Progenitor cell of endocrine pancreas (in vitro differentiated cells): ENCODE data around the gene NBEAL2. TPM values are rescaled to one million over a fixed set of nuclear protein-coding genes. Genes with fewer than 3 reads are reported as not detected.

Experiments
- DNase-seq: peaks from one replicate; pipeline ENCODE4 v3.0.0; 2021; ENCODE audit warnings: low spot score; ENCODE audit not compliant: unreplicated experiment
- H3K27ac Mint-ChIP-seq: 2 replicates; pipeline ENCODE4 v1.8.0; 2021; ENCODE audit warnings: mild to moderate bottlenecking, moderate library complexity, mixed read lengths
- H3K27me3 Mint-ChIP-seq: 2 replicates; pipeline ENCODE4 v1.8.0; 2021; ENCODE audit warnings: mixed read lengths
- H3K36me3 Mint-ChIP-seq: 2 replicates; pipeline ENCODE4 v1.8.0; 2022; ENCODE audit warnings: mixed read lengths; ENCODE audit not compliant: insufficient read depth
- H3K4me1 Mint-ChIP-seq: 2 replicates; pipeline ENCODE4 v1.8.0; 2021; ENCODE audit warnings: low read depth, mixed read lengths
- H3K4me3 Mint-ChIP-seq: 2 replicates; pipeline ENCODE4 v1.8.0; 2021; ENCODE audit warnings: low read depth, mild to moderate bottlenecking, moderate library complexity, mixed read lengths
- H3K9me3 Mint-ChIP-seq: 2 replicates; pipeline ENCODE4 v1.8.0; 2021; ENCODE audit warnings: low read depth, mixed read lengths
- total RNA-seq: library from RNA; stranded (reverse); gene quantifications from 2 replicates; pipeline ENCODE4 v1.2.1, GENCODE V29; 2021
- TF ChIP-seq, protein P1 (sequence below): fragments of 200-600 bp; sonication (generic); IDR thresholded peaks from one replicate; pipeline ENCODE4 v1.5.0; 2021; ENCODE audit warnings: antibody characterized with exemption, mild to moderate bottlenecking; ENCODE audit not compliant: unreplicated experiment

NBEAL2 gene
- total RNA-seq, 1 donor from 2014 or later = 320 TPM

DNA sequence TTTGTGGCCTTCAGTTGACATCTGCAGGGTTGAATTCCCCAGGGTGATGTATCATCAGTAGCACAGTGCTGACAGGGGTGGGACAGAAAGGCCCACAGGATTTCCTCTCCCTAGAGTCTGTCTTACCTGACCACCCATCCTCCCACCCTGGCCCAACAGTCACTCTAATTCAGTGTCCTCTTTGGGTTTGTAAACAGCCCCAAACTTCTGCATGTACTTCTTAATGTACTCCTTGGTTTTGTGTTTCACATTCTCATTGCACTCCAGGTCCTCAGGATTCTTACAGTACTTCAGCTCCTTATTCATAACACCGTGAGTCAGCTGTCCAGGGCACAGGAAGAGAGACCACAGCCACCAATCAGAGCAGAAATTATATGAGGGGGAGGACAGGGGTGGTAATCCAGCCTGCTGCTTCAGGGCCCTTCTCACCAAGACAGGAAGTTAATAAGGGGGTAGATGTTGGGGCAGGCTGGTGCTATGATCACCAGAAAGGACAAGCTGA is 37.5 kb downstream of the NBEAL2 start:
- DNase-seq = no peak
- H3K4me1 Mint-ChIP-seq = peaks cover 10% of the 10 kb centered on the region
- H3K4me3 Mint-ChIP-seq = no peak overlapping the region
- TF ChIP-seq, protein P1, sequence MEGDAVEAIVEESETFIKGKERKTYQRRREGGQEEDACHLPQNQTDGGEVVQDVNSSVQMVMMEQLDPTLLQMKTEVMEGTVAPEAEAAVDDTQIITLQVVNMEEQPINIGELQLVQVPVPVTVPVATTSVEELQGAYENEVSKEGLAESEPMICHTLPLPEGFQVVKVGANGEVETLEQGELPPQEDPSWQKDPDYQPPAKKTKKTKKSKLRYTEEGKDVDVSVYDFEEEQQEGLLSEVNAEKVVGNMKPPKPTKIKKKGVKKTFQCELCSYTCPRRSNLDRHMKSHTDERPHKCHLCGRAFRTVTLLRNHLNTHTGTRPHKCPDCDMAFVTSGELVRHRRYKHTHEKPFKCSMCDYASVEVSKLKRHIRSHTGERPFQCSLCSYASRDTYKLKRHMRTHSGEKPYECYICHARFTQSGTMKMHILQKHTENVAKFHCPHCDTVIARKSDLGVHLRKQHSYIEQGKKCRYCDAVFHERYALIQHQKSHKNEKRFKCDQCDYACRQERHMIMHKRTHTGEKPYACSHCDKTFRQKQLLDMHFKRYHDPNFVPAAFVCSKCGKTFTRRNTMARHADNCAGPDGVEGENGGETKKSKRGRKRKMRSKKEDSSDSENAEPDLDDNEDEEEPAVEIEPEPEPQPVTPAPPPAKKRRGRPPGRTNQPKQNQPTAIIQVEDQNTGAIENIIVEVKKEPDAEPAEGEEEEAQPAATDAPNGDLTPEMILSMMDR = no peak
- no peaks in the 10 kb centered on the region for H3K9me3 Mint-ChIP-seq
- no peaks in the 10 kb centered on the region for H3K27me3 Mint-ChIP-seq
- H3K27ac Mint-ChIP-seq = peak overlapping the region; percentile 77
- H3K36me3 Mint-ChIP-seq = peaks cover 11% of the 10 kb centered on the region

DNA sequence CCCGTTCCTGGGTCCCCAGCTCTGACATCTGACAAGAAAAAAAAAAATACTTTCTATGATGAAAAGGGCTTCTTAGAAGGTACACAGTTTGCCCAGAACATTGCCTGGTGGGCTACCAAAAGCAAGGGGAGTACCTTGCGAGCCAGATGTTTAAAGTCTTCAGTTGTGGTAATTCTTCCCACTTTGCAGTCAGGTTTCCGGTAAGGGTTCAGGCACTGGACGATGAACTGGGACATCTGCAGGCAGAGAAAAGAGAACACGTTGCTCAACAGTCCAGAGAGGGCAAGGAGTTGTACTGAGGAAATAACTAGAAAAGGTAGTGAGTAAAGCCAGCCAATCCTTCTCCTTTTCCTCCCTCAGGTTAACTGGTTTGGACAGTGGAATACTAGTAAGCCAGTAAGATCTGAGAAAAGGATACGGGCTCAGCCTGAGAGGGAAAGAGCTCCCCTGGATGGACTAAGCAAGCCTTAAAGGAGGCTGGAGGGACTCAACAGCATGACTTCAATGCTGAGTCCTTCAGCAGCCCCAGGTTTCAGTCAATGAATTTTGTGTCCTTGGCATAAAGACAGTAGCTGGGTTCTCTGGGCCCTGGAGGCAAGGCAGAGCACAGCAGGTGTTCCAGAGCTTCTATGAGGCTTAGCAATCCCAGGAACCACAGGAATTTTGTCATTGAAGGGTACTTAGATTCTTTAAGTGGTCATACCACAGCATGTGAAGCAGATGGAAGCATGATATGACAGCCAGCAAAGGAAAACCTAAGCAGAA is 38.2 kb downstream of the NBEAL2 start:
- no peak for DNase-seq

DNA sequence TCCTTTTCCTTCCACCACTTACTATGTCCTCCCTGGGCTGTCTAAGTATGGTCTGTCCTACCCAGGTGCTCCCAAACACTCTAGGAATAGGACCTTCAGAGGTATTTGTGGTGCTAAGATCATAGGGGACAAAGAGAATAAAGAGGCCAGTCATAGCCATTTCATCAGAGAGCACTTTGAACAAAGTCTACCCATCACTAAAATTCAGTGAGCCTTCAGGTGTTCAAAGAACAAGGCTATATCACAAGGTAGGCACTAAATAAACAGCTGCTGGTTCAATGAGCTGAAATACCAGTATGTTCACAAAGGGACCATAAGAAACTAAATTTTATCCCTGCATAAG is 38.8 kb downstream of the NBEAL2 start:
- H3K27ac Mint-ChIP-seq = no peak overlapping the region
- no peak overlapping the region for H3K4me3 Mint-ChIP-seq
- TF ChIP-seq, protein P1 = no peak
- H3K36me3 Mint-ChIP-seq = peaks cover 13% of the 10 kb centered on the region
- DNase-seq = no peak
- no peaks in the 10 kb centered on the region for H3K9me3 Mint-ChIP-seq
- no peaks in the 10 kb centered on the region for H3K27me3 Mint-ChIP-seq
- peaks cover 10% of the 10 kb centered on the region for H3K4me1 Mint-ChIP-seq

More for the DNA sequence above, 38.2 kb downstream of the NBEAL2 start:
- Mint-ChIP-seq H3K9me3 (no peaks in the 10 kb centered on the region), H3K27me3 (no peaks in the 10 kb centered on the region), H3K36me3 (peaks cover 13% of the 10 kb centered on the region), H3K4me1 (peaks cover 10% of the 10 kb centered on the region), H3K4me3 (no peak overlapping the region), H3K27ac (no peak overlapping the region)
- TF ChIP-seq, protein P1 = no peak

DNA sequence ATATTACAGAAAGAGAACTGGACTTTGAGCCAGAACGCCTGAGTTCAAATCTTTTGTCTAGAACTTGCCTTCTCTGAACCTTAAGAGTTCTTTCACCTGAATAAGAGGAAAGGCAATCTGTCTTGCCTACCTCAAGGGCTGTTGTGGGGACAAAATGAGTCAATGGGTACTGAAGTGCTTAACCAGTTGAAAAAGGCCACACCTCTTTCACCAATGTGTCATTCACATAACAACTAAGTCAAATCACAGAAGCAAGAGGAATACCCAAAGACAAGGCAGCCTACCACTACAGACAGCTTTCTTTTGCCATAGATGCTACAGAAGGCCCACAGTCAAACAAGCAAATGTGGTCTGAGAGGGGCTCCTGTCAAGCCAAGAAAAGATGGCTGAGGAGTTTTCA is 39.7 kb downstream of the NBEAL2 start:
- H3K4me3 Mint-ChIP-seq = no peak overlapping the region
- no peak overlapping the region for H3K27ac Mint-ChIP-seq
- H3K27me3 Mint-ChIP-seq = no peaks in the 10 kb centered on the region
- peaks cover 12% of the 10 kb centered on the region for H3K36me3 Mint-ChIP-seq
- peaks cover 6% of the 10 kb centered on the region for H3K4me1 Mint-ChIP-seq
- TF ChIP-seq, protein P1 = no peak
- no peak for DNase-seq
- H3K9me3 Mint-ChIP-seq = no peaks in the 10 kb centered on the region

DNA sequence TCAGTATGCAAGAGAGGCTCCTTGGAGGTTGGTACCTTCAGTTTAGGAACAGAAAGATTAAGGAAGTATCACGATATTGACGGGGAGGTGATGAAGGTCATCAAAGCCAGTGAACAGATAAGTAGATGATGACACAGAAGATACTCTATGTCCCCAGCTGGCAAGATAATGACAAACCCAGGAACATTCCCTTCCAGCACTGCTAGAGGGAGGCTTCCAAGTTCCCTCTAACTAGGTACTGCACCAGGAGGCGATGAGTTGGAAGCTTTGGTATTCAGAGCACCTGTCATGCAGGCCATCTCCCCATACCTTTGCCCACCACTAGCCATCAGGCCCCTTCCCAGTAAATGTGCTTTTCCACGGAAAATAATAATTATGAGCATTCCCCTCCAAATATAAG is 40.8 kb downstream of the NBEAL2 start:
- no peak for DNase-seq
- peaks cover 6% of the 10 kb centered on the region for H3K4me1 Mint-ChIP-seq
- H3K36me3 Mint-ChIP-seq = peaks cover 10% of the 10 kb centered on the region
- TF ChIP-seq, protein P1 = no peak
- H3K27ac Mint-ChIP-seq = no peak overlapping the region
- H3K4me3 Mint-ChIP-seq = no peak overlapping the region
- H3K9me3 Mint-ChIP-seq = no peaks in the 10 kb centered on the region
- H3K27me3 Mint-ChIP-seq = no peaks in the 10 kb centered on the region
